Stimulated activated CD8-positive, alpha-beta memory T cell treated with anti-CD3 and anti-CD28 coated beads, Interleukin-7, amount 100 ng/mL, for 1 hour (primary cell): ENCODE data around the gene BICD1.
A peak's percentile ranks its signal among the peaks of the same experiment; 100 is the strongest.
"Not testable (repeated sequence)": the region's sequence is repeated elsewhere in the genome, so short reads cannot be mapped to it uniquely, and the experiment has no call there.

Source experiments
- DNase-seq, 2 donors: peaks; one replicate each; pipeline ENCODE4 v3.0.0-alpha.2; 2020; ENCODE audit warnings: low read depth in 2 of 2

The BICD1 gene

GRCh38 chr12:32248441-32249140, 141.9 kb downstream of the BICD1 start:
- no peak for DNase-seq

GRCh38 chr12:32249777-32250176, 143.1 kb downstream of the BICD1 start:
- DNase-seq: no peak

- no peak for DNase-seq
Measured at GRCh38 chr12:32252199-32253073, 145.8 kb downstream of the BICD1 start.

- no peak for DNase-seq
Measured at GRCh38 chr12:32253154-32253790, 146.6 kb downstream of the BICD1 start.

- no peak for DNase-seq
Measured at GRCh38 chr12:32254260-32254956, 147.8 kb downstream of the BICD1 start.

- no peak for DNase-seq
Measured at GRCh38 chr12:32255588-32255987, 148.9 kb downstream of the BICD1 start.

- no peak for DNase-seq
Measured at GRCh38 chr12:32257695-32258496, 151.2 kb downstream of the BICD1 start.

GRCh38 chr12:32260696-32261095, 154.0 kb downstream of the BICD1 start:
- no peak for DNase-seq

- no peak for DNase-seq
Measured at GRCh38 chr12:32261638-32262037, 155.0 kb downstream of the BICD1 start.

GRCh38 chr12:32264961-32265360, 158.3 kb downstream of the BICD1 start:
- DNase-seq: no peak

GRCh38 chr12:32265456-32265855, 158.8 kb downstream of the BICD1 start:
- no peak for DNase-seq

GRCh38 chr12:32265951-32266350, 159.3 kb downstream of the BICD1 start:
- DNase-seq: no peak

GRCh38 chr12:32266756-32267155, 160.1 kb downstream of the BICD1 start:
- no peak for DNase-seq

GRCh38 chr12:32270818-32271710, 164.4 kb downstream of the BICD1 start:
- DNase-seq: no peak

GRCh38 chr12:32272465-32272864, 165.8 kb downstream of the BICD1 start:
- no peak for DNase-seq

GRCh38 chr12:32273063-32273522, 166.4 kb downstream of the BICD1 start:
- DNase-seq: no peak

GRCh38 chr12:32273712-32274111, 167.1 kb downstream of the BICD1 start:
- peak; percentile 4 to 15 for DNase-seq

- no peak for DNase-seq
Measured at GRCh38 chr12:32274665-32275064, 168.0 kb downstream of the BICD1 start.

GRCh38 chr12:32275520-32275919, 168.9 kb downstream of the BICD1 start:
- not testable (repeated sequence) for DNase-seq

GRCh38 chr12:32277774-32278173, 171.1 kb downstream of the BICD1 start:
- DNase-seq: no peak
